CD4-positive, CD25-positive, alpha-beta regulatory T cell (primary cell): ENCODE data around the gene RNASE11. TPM values are rescaled to one million over a fixed set of nuclear protein-coding genes. Genes with fewer than 3 reads are reported as not detected.
A peak's percentile ranks its signal among the peaks of the same experiment; 100 is the strongest.

Experiments
- ATAC-seq, 2 donors: fragments of 150-1000 bp; cut with Tn5 transposase; one replicate each; pipeline ENCODE4 v1.10.0; 2021; ENCODE audit warnings: low read depth in 2 of 2, moderate number of reproducible peaks in 2 of 2, moderate library complexity in 1 of 2
- DNase-seq, 3 donors: peaks; one replicate each; pipeline versions ENCODE4 v3.0.0 to v3.0.0-alpha.2; 2012 to 2022; ENCODE audit warnings: mixed read lengths in 1 of 3
- H3K27ac ChIP-seq: one replicate; pipeline ENCODE4 v1.7.0; 2013; ENCODE audit warnings: mild to moderate bottlenecking, low read length; ENCODE audit not compliant: insufficient read depth, poor library complexity, severe bottlenecking
- H3K27me3 ChIP-seq: one replicate; pipeline ENCODE4 v1.7.0; 2013; ENCODE audit warnings: low read length; ENCODE audit not compliant: control insufficient read depth, insufficient read depth
- H3K36me3 ChIP-seq: one replicate; pipeline ENCODE4 v1.7.0; 2013; ENCODE audit warnings: mild to moderate bottlenecking, low read length, moderate library complexity; ENCODE audit not compliant: control insufficient read depth, insufficient read depth
- H3K4me1 ChIP-seq: 2 replicates; pipeline ENCODE4 v1.7.0; 2013; ENCODE audit warnings: mild to moderate bottlenecking, low read length; ENCODE audit not compliant: insufficient read depth, control insufficient read depth, poor library complexity, severe bottlenecking
- H3K4me3 ChIP-seq: one replicate; pipeline ENCODE4 v1.7.0; 2013; ENCODE audit warnings: low read depth, mild to moderate bottlenecking, low read length, moderate library complexity
- H3K9me3 ChIP-seq, 2 experiments: 1 replicate in 1 of 2; 2 replicates in 1 of 2; pipeline ENCODE4 v1.7.0; 2013; ENCODE audit warnings: low read length in 2 of 2, mild to moderate bottlenecking in 1 of 2, moderate library complexity in 1 of 2; ENCODE audit not compliant: control insufficient read depth in 2 of 2
- H3K27ac Mint-ChIP-seq, 3 donors: one replicate each; pipeline ENCODE4 v1.8.0; 2020 to 2022; ENCODE audit warnings: mild to moderate bottlenecking in 3 of 3, mixed read lengths in 3 of 3, moderate library complexity in 2 of 3
- H3K27me3 Mint-ChIP-seq: one replicate; pipeline ENCODE4 v1.8.0; 2022; ENCODE audit warnings: mild to moderate bottlenecking, mixed read lengths
- H3K36me3 Mint-ChIP-seq: one replicate; pipeline ENCODE4 v1.8.0; 2020; ENCODE audit warnings: mixed read lengths
- H3K4me1 Mint-ChIP-seq, 4 donors: one replicate each; pipeline ENCODE4 v1.8.0; 2020 to 2022; ENCODE audit warnings: mixed read lengths in 4 of 4, mild to moderate bottlenecking in 1 of 4
- H3K4me3 Mint-ChIP-seq, 4 donors: one replicate each; pipeline ENCODE4 v1.8.0; 2020 to 2022; ENCODE audit warnings: mild to moderate bottlenecking in 4 of 4, mixed read lengths in 4 of 4, moderate library complexity in 3 of 4
- H3K9me3 Mint-ChIP-seq, 7 donors: one replicate each; pipeline ENCODE4 v1.8.0; 2020 to 2022; ENCODE audit warnings: mixed read lengths in 7 of 7, mild to moderate bottlenecking in 3 of 7, moderate library complexity in 2 of 7
- polyA plus RNA-seq, 4 donors: library from polyadenylated mRNA; unstranded; fragments of 300-500 nt; fragmentation: Illumina TruSeq; gene quantifications; one replicate each; pipeline ENCODE4 v1.2.3, GENCODE V29; 2021
- total RNA-seq: library from RNA; stranded (reverse); gene quantifications from one replicate; pipeline ENCODE4 v1.2.3, GENCODE V29; 2022

The RNASE11 gene
- total and polyA plus RNA-seq, 5 donors from 2014 or later, result not detected

- H3K9me3 Mint-ChIP-seq, result no peaks in the 10 kb centered on the region
- Histone ChIP-seq H3K4me1 (peaks cover 38% of the 10 kb centered on the region), H3K27ac (no peak overlapping the region), H3K27me3 (peaks cover 10% of the 10 kb centered on the region), H3K9me3 (no peaks in the 10 kb centered on the region), H3K36me3 (no peaks in the 10 kb centered on the region), H3K4me3 (peak overlapping the region; percentile 33)
- no peaks in the 10 kb centered on the region for H3K27me3 Mint-ChIP-seq
- H3K4me1 Mint-ChIP-seq, result peaks cover 0 to 5% (median 0%) of the 10 kb centered on the region in 4 donors
- no peaks in the 10 kb centered on the region for H3K36me3 Mint-ChIP-seq
- H3K4me3 Mint-ChIP-seq, result no peak overlapping the region
- no peak for ATAC-seq
- no peak overlapping the region for H3K27ac Mint-ChIP-seq
- no peak for DNase-seq
Measured at GRCh38 chr14:20611277-20611676, 23.5 kb upstream of the RNASE11 start.

- no peaks in the 10 kb centered on the region for H3K9me3 ChIP-seq
- H3K4me3 ChIP-seq, result peak overlapping the region; percentile 94
- H3K4me1 Mint-ChIP-seq, result peaks cover 0 to 4% (median 0%) of the 10 kb centered on the region in 4 donors
- no peaks in the 10 kb centered on the region for H3K36me3 Mint-ChIP-seq
- no peaks in the 10 kb centered on the region for H3K27me3 Mint-ChIP-seq
- peaks cover 38% of the 10 kb centered on the region for H3K4me1 ChIP-seq
- no peak overlapping the region for H3K4me3 Mint-ChIP-seq
- DNase-seq (peak; percentile 54 to 73 (median 65)), ATAC-seq (no peak)
- H3K9me3 Mint-ChIP-seq, result no peaks in the 10 kb centered on the region
- H3K36me3 ChIP-seq, result no peaks in the 10 kb centered on the region
- H3K27ac ChIP-seq, result peak overlapping the region; percentile 10
- peaks cover 9% of the 10 kb centered on the region for H3K27me3 ChIP-seq
- H3K27ac Mint-ChIP-seq, result no peak overlapping the region
Measured at GRCh38 chr14:20610002-20610765, 22.4 kb upstream of the RNASE11 start.

DNA sequence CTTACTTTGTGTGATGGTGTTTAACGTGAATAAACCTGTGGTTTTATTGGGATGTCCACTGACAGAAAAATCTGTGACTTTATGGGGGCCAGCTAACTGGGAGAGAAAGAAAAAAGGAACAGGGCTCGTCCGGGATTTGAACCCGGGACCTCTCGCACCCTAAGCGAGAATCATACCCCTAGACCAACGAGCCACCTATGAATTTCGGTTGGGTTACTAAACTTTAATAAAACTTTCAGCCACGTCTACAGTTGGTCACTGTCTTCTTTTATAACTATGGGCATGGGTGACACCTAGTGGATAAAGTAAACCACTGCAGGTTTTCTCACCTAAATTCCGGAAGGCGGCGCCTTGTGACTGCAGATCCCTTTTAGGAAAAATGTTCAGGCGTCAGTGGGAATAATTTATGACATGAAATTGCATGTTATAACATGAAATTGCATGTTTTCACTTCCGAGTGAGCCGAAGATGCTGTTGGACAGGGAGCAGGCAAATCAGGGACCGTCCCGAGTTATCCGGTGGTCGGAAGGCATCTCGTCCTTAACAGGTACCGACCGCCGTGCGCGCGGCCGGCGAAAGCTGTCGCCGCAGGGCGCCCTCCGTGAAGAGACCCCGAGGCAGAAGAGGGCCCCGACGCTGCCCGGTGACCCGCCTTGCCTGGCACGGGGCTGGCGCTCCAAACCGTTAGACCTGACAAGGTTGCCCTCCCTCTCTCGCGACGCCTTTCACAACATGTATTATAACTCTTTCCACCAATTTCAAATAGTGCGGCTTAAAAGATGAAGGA, 21.6 kb upstream of the RNASE11 start:
- no peaks in the 10 kb centered on the region for H3K9me3 Mint-ChIP-seq
- H3K36me3 Mint-ChIP-seq, result no peaks in the 10 kb centered on the region
- Histone ChIP-seq H3K4me3 (peak overlapping the region; percentile 94), H3K27me3 (peaks cover 7% of the 10 kb centered on the region), H3K36me3 (no peaks in the 10 kb centered on the region), H3K27ac (peak overlapping the region; percentile 10), H3K9me3 (no peaks in the 10 kb centered on the region), H3K4me1 (peaks cover 33% of the 10 kb centered on the region)
- no peak overlapping the region for H3K27ac Mint-ChIP-seq
- H3K4me3 Mint-ChIP-seq, result no peak overlapping the region
- DNase-seq (peak; percentile 49 to 83 (median 80)), ATAC-seq (peak; percentile 23 to 30)
- peaks cover 0 to under 1% (median 0%) of the 10 kb centered on the region in 4 donors for H3K4me1 Mint-ChIP-seq
- H3K27me3 Mint-ChIP-seq, result no peaks in the 10 kb centered on the region

- no peaks in the 10 kb centered on the region for H3K9me3 ChIP-seq
- H3K9me3 Mint-ChIP-seq, result no peaks in the 10 kb centered on the region
- no peaks in the 10 kb centered on the region for H3K36me3 Mint-ChIP-seq
- H3K4me1 Mint-ChIP-seq, result no peaks in the 10 kb centered on the region
- H3K27ac ChIP-seq, result no peak overlapping the region
- H3K27me3 ChIP-seq, result peaks cover 7% of the 10 kb centered on the region
- no peak overlapping the region for H3K4me3 ChIP-seq
- H3K36me3 ChIP-seq, result no peaks in the 10 kb centered on the region
- H3K4me3 Mint-ChIP-seq, result peak overlapping the region in 1 of 4 donors; percentile 28
- no peak for ATAC-seq
- H3K4me1 ChIP-seq, result peaks cover 25% of the 10 kb centered on the region
- no peaks in the 10 kb centered on the region for H3K27me3 Mint-ChIP-seq
- peak overlapping the region in 1 of 3 donors; percentile 33 for H3K27ac Mint-ChIP-seq
- DNase-seq, result no peak
Measured at GRCh38 chr14:20608383-20609110, 20.7 kb upstream of the RNASE11 start.

DNA sequence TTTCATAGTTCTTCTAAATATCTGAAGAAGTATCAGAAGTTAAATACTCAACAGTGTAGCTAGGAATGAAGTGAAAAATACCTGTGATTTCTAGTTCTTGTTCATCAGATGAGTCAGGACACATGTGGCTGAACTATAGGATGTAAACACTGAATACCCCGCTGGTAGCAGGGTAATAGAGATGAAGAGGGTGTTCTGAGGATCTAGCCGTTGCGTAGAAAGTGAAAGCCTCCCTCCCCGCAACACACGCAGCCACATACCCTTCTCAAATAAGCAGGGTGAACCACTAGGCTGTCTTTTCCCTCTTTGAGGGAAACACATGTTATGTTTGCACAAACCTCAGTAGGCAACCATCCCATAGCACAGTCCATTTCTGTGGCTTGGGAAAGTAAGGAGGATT, 19.8 kb upstream of the RNASE11 start:
- no peak overlapping the region for H3K27ac ChIP-seq
- Mint-ChIP-seq H3K9me3 (no peaks in the 10 kb centered on the region), H3K4me1 (no peaks in the 10 kb centered on the region), H3K4me3 (no peak overlapping the region), H3K36me3 (no peaks in the 10 kb centered on the region), H3K27ac (no peak overlapping the region), H3K27me3 (no peaks in the 10 kb centered on the region)
- no peaks in the 10 kb centered on the region for H3K9me3 ChIP-seq
- no peak for DNase-seq
- H3K4me1 ChIP-seq, result peaks cover 21% of the 10 kb centered on the region
- no peaks in the 10 kb centered on the region for H3K36me3 ChIP-seq
- H3K27me3 ChIP-seq, result peaks cover 7% of the 10 kb centered on the region
- H3K4me3 ChIP-seq, result no peak overlapping the region
- ATAC-seq, result no peak

DNA sequence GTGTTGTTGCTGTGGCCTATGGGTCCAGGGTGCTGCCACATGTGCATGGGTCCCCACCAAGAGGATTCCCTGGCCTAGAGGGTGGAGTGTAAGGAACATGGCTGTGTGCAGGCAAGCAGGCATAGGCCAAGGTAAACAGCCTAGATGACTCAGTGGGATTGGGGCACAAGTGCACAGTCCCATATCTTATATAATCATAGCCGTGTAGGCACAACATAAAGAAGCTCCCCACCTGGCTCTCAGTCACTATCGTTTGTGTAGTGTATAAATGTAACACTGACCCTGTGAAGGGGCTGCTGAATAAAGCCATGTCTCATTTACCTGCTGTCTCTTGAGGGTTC, 19.1 kb upstream of the RNASE11 start:
- H3K27me3 Mint-ChIP-seq, result no peaks in the 10 kb centered on the region
- H3K27ac Mint-ChIP-seq, result peak overlapping the region in 1 of 3 donors; percentile 40
- H3K4me3 Mint-ChIP-seq, result no peak overlapping the region
- no peaks in the 10 kb centered on the region for H3K36me3 Mint-ChIP-seq
- no peaks in the 10 kb centered on the region for H3K9me3 Mint-ChIP-seq
- H3K4me1 ChIP-seq, result peaks cover 21% of the 10 kb centered on the region
- H3K36me3 ChIP-seq, result no peaks in the 10 kb centered on the region
- no peak for ATAC-seq
- no peak overlapping the region for H3K27ac ChIP-seq
- H3K4me1 Mint-ChIP-seq, result no peaks in the 10 kb centered on the region
- peaks cover 7% of the 10 kb centered on the region for H3K27me3 ChIP-seq
- H3K9me3 ChIP-seq, result no peaks in the 10 kb centered on the region
- DNase-seq, result no peak
- H3K4me3 ChIP-seq, result no peak overlapping the region

- Mint-ChIP-seq H3K9me3 (no peaks in the 10 kb centered on the region), H3K27ac (peak overlapping the region in 1 of 3 donors; percentile 40), H3K4me3 (no peak overlapping the region), H3K36me3 (no peaks in the 10 kb centered on the region), H3K27me3 (no peaks in the 10 kb centered on the region), H3K4me1 (no peaks in the 10 kb centered on the region)
- H3K4me3 ChIP-seq, result no peak overlapping the region
- peaks cover 2% of the 10 kb centered on the region for H3K27me3 ChIP-seq
- no peaks in the 10 kb centered on the region for H3K36me3 ChIP-seq
- DNase-seq (no peak), ATAC-seq (no peak)
- no peaks in the 10 kb centered on the region for H3K9me3 ChIP-seq
- H3K4me1 ChIP-seq, result peaks cover 21% of the 10 kb centered on the region
- no peak overlapping the region for H3K27ac ChIP-seq
Measured at GRCh38 chr14:20606190-20606901, 18.5 kb upstream of the RNASE11 start.
